CD14-positive monocyte (primary cell): ENCODE data around the gene HSFX2. TPM values are rescaled to one million over a fixed set of nuclear protein-coding genes. Genes with fewer than 3 reads are reported as not detected.

ENCODE experiments used
- DNase-seq, 3 donors: peaks; one replicate each; pipeline ENCODE4 v3.0.0-alpha.2; 2011 to 2022
- H2AFZ ChIP-seq: 2 replicates; pipeline ENCODE4 v1.6.0; 2012; ENCODE audit warnings: mild to moderate bottlenecking, low read depth, low read length, inconsistent platforms; ENCODE audit not compliant: insufficient read depth, poor library complexity, severe bottlenecking
- H3K27ac ChIP-seq, 2 donors: 1 replicate in 1 of 2; 2 replicates in 1 of 2; pipeline ENCODE4 v1.5.1; 2012 to 2013; ENCODE audit warnings: low read length in 2 of 2, control low read depth in 1 of 2, inconsistent platforms in 1 of 2, low read depth in 1 of 2, mild to moderate bottlenecking in 1 of 2
- H3K27me3 ChIP-seq, 2 donors: one replicate each; pipeline versions ENCODE4 v1.6.0 to v1.6.1; 2011 to 2013; ENCODE audit warnings: low read length in 2 of 2; ENCODE audit not compliant: control insufficient read depth in 2 of 2, insufficient read depth in 2 of 2
- H3K36me3 ChIP-seq, 2 donors: replicated peaks in 1 of 2; 1 replicate in 1 of 2; 2 replicates in 1 of 2; pipeline versions ENCODE4 v1.5.1 to v1.6.1; 2012 to 2013; ENCODE audit warnings: low read length in 2 of 2, control low read depth in 1 of 2, inconsistent platforms in 1 of 2, mild to moderate bottlenecking in 1 of 2; ENCODE audit not compliant: insufficient read depth in 2 of 2, control insufficient read depth in 1 of 2
- H3K4me1 ChIP-seq, 2 donors: 1 replicate in 1 of 2; 2 replicates in 1 of 2; pipeline versions ENCODE4 v1.5.1 to v1.6.1; 2012 to 2013; ENCODE audit warnings: low read length in 2 of 2, control low read depth in 1 of 2, inconsistent platforms in 1 of 2, mild to moderate bottlenecking in 1 of 2, moderate library complexity in 1 of 2; ENCODE audit not compliant: insufficient read depth in 2 of 2, control insufficient read depth in 1 of 2
- H3K4me2 ChIP-seq: replicated peaks from 2 replicates; pipeline ENCODE3; 2012; ENCODE audit warnings: low read length, moderate library complexity, mild to moderate bottlenecking; ENCODE audit not compliant: poor library complexity, severe bottlenecking; ENCODE audit errors: extremely low read depth
- H3K4me3 ChIP-seq, 3 experiments: fragments of 200-600 bp in 1 of 3; sonication (generic) in 1 of 3; replicated peaks in 1 of 3; 1 replicate in 2 of 3; 2 replicates in 1 of 3; pipeline ENCODE4 v1.5.1; 2011 to 2013; ENCODE audit warnings: low read length in 3 of 3, mild to moderate bottlenecking in 3 of 3, control low read depth in 2 of 3, low read depth in 2 of 3, inconsistent platforms in 1 of 3, moderate library complexity in 1 of 3
- H3K79me2 ChIP-seq: 2 replicates; pipeline ENCODE4 v1.6.0; 2012; ENCODE audit warnings: mild to moderate bottlenecking, control low read depth, inconsistent platforms, low read length, moderate library complexity; ENCODE audit not compliant: insufficient read depth
- H3K9ac ChIP-seq: 2 replicates; pipeline ENCODE4 v1.6.0; 2017; ENCODE audit warnings: low read length, mild to moderate bottlenecking; ENCODE audit not compliant: insufficient read depth, poor library complexity, severe bottlenecking
- H3K9me3 ChIP-seq, 2 donors: replicated peaks in 1 of 2; 1 replicate in 1 of 2; 2 replicates in 1 of 2; pipeline versions ENCODE4 v1.5.1 to v1.6.1; 2012 to 2013; ENCODE audit warnings: low read length in 2 of 2, control low read depth in 1 of 2; ENCODE audit not compliant: control insufficient read depth in 1 of 2, insufficient read depth in 1 of 2
- H4K20me1 ChIP-seq: 2 replicates; pipeline ENCODE4 v1.6.0; 2012; ENCODE audit warnings: mild to moderate bottlenecking, low read length, control low read depth, moderate library complexity; ENCODE audit not compliant: insufficient read depth
- H3K27ac Mint-ChIP-seq, 7 donors: one replicate each; pipeline ENCODE4 v1.8.0; 2020; ENCODE audit warnings: mild to moderate bottlenecking in 7 of 7, mixed read lengths in 7 of 7, moderate library complexity in 6 of 7, inconsistent platforms in 2 of 7
- H3K27me3 Mint-ChIP-seq, 3 donors: one replicate each; pipeline ENCODE4 v1.8.0; 2021 to 2022; ENCODE audit warnings: low read depth in 3 of 3, mild to moderate bottlenecking in 3 of 3, mixed read lengths in 3 of 3, moderate library complexity in 3 of 3, inconsistent platforms in 1 of 3
- H3K36me3 Mint-ChIP-seq, 2 donors: one replicate each; pipeline ENCODE4 v1.8.0; 2020; ENCODE audit warnings: mixed read lengths in 2 of 2, inconsistent platforms in 1 of 2, mild to moderate bottlenecking in 1 of 2
- H3K4me1 Mint-ChIP-seq: one replicate; pipeline ENCODE4 v1.8.0; 2020; ENCODE audit warnings: mild to moderate bottlenecking, mixed read lengths
- H3K4me3 Mint-ChIP-seq, 2 donors: one replicate each; pipeline ENCODE4 v1.8.0; 2020; ENCODE audit warnings: mild to moderate bottlenecking in 2 of 2, mixed read lengths in 2 of 2, moderate library complexity in 1 of 2
- H3K9me3 Mint-ChIP-seq, 7 donors: one replicate each; pipeline ENCODE4 v1.8.0; 2020 to 2022; ENCODE audit warnings: mixed read lengths in 7 of 7, mild to moderate bottlenecking in 6 of 7, moderate library complexity in 6 of 7, inconsistent platforms in 2 of 7
- CTCF ChIP-seq: fragments of 200-600 bp; IDR thresholded peaks from one replicate; pipeline ENCODE4 v1.8.0; 2022; ENCODE audit warnings: antibody characterized with exemption, mild to moderate bottlenecking
- WGBS: methylation state at CpG from one replicate; pipeline ENCODE4 v1.1.5; 2013; ENCODE audit warnings: missing lambda C conversion rate; ENCODE audit not compliant: insufficient coverage; 5-methylcytosine and 5-hydroxymethylcytosine counted together
- intact Hi-C, 2 donors: fragments of 100-400 bp; cut with micrococcal nuclease; formaldehyde crosslinking; loops; one replicate each; pipeline versions ENCODE4 v1.15.0 to v1.15.1; 2023
- polyA plus RNA-seq, 3 donors: library from polyadenylated mRNA; depleted of rRNA in 1 of 3; unstranded in 2 of 3; stranded (reverse) in 1 of 3; fragments of 300-500 nt in 2 of 3; fragments of >200 nt in 1 of 3; fragmentation: Illumina TruSeq in 2 of 3; gene quantifications; 1 replicate in 2 of 3; 2 replicates in 1 of 3; pipeline ENCODE4 v1.2.3, GENCODE V29; 2012 to 2021

HSFX2 gene
- polyA plus RNA-seq, 3 donors: 0.11 TPM; not detected in 2

- Mint-ChIP-seq H3K36me3 (no peaks in the 10 kb centered on the region), H3K4me1 (no peaks in the 10 kb centered on the region), H3K27me3 (no peaks in the 10 kb centered on the region), H3K4me3 (no peak overlapping the region), H3K27ac (no peak overlapping the region), H3K9me3 (peaks cover 0 to 11% (median 5%) of the 10 kb centered on the region in 7 donors)
- Histone ChIP-seq H3K9me3 (no peaks in the 10 kb centered on the region), H3K27me3 (no peaks in the 10 kb centered on the region), H3K4me3 (no peak overlapping the region), H4K20me1 (no peaks in the 10 kb centered on the region), H3K36me3 (no peaks in the 10 kb centered on the region), H3K4me2 (no peak overlapping the region), H2AFZ (no peak overlapping the region), H3K79me2 (no peaks in the 10 kb centered on the region), H3K27ac (no peak overlapping the region), H3K4me1 (no peaks in the 10 kb centered on the region), H3K9ac (no peak overlapping the region)
- WGBS: no CpG with 5 or more reads among the region's 2 CpGs
- intact Hi-C loops: no loop called here
- no peak for DNase-seq
- no peak for TF ChIP-seq CTCF
Measured at GRCh38 chrX:149641835-149642234, 46.7 kb upstream of the HSFX2 start.

GRCh38 chrX:149641432-149641831, 46.3 kb upstream of the HSFX2 start:
- Histone ChIP-seq H2AFZ (no peak overlapping the region), H3K9me3 (no peaks in the 10 kb centered on the region), H3K27me3 (no peaks in the 10 kb centered on the region), H3K9ac (no peak overlapping the region), H3K79me2 (no peaks in the 10 kb centered on the region), H3K27ac (no peak overlapping the region), H4K20me1 (no peaks in the 10 kb centered on the region), H3K36me3 (no peaks in the 10 kb centered on the region), H3K4me3 (no peak overlapping the region), H3K4me1 (no peaks in the 10 kb centered on the region), H3K4me2 (no peak overlapping the region)
- Mint-ChIP-seq H3K27me3 (no peaks in the 10 kb centered on the region), H3K27ac (peak overlapping the region in 1 of 7 donors; percentile 70), H3K36me3 (no peaks in the 10 kb centered on the region), H3K9me3 (peaks cover 0 to 11% (median 5%) of the 10 kb centered on the region in 7 donors), H3K4me3 (no peak overlapping the region), H3K4me1 (no peaks in the 10 kb centered on the region)
- TF ChIP-seq CTCF: no peak
- no CpG with 5 or more reads among the region's 3 CpGs for WGBS
- no peak for DNase-seq
- intact Hi-C loops: no loop called here
